H1 (cell line): Measurements from ENCODE around the gene ARSA. TPM values are rescaled to one million over a fixed set of nuclear protein-coding genes. Genes with fewer than 3 reads are reported as not detected.

Experiments used
- CTCF ChIA-PET: fragments of 300-600 bp; sonication (Branson Sonifier 250); formaldehyde crosslinking; loops from one replicate; lab custom pipeline; 2021; ENCODE audit not compliant: partially characterized antibody; lab: Charles Lee
- POLR2A ChIA-PET: fragments of 300-600 bp; sonication (Branson Sonifier 250); formaldehyde crosslinking; loops from one replicate; lab custom pipeline; 2021; ENCODE audit warnings: inconsistent platforms; ENCODE audit not compliant: partially characterized antibody; lab: Charles Lee
- DNase-seq, 2 experiments: peaks; one replicate each; pipeline versions ENCODE4 v3.0.0 to v3.0.0-alpha.2; 2010 to 2022; ENCODE audit warnings: low spot score in 2 of 2, low read depth in 1 of 2, mixed read lengths in 1 of 2
- FAIRE-seq: peaks from 2 replicates; lab custom pipeline; 2011; peaks lifted over from hg19 to GRCh38; lab: Jason Lieb, UNC
- H2AFZ ChIP-seq: 2 replicates; pipeline ENCODE4 v1.8.1; 2012; ENCODE audit warnings: low read length, inconsistent platforms
- H2AK5ac ChIP-seq: 2 replicates; pipeline ENCODE4 v1.6.1; 2013; ENCODE audit warnings: low read depth, low read length
- H2BK120ac ChIP-seq: replicated peaks from 2 replicates; pipeline ENCODE3; 2013; ENCODE audit warnings: low read depth, low read length, inconsistent platforms
- H2BK12ac ChIP-seq: 2 replicates; pipeline ENCODE4 v1.6.1; 2013; ENCODE audit warnings: low read depth, low read length
- H2BK15ac ChIP-seq: 2 replicates; pipeline ENCODE4 v1.6.1; 2013; ENCODE audit warnings: low read length
- H2BK20ac ChIP-seq: 2 replicates; pipeline ENCODE4 v1.6.1; 2013; ENCODE audit warnings: low read length
- H2BK5ac ChIP-seq: 2 replicates; pipeline ENCODE4 v1.6.1; 2013; ENCODE audit warnings: low read depth, low read length
- H3K14ac ChIP-seq: 2 replicates; pipeline ENCODE4 v1.6.1; 2013; ENCODE audit warnings: inconsistent platforms; ENCODE audit not compliant: insufficient read length
- H3K18ac ChIP-seq: 2 replicates; pipeline ENCODE4 v1.6.1; 2013; ENCODE audit warnings: low read length; ENCODE audit errors: extremely low read depth
- H3K23ac ChIP-seq: 2 replicates; pipeline ENCODE4 v1.6.1; 2013; ENCODE audit warnings: inconsistent platforms; ENCODE audit not compliant: insufficient read length
- H3K23me2 ChIP-seq: 2 replicates; pipeline ENCODE4 v1.6.1; 2013; ENCODE audit warnings: low read depth, low read length
- H3K27ac ChIP-seq: 2 replicates; pipeline ENCODE4 v1.6.1; 2011; ENCODE audit warnings: low read depth, low read length, inconsistent platforms
- H3K27me3 ChIP-seq, 4 experiments: replicated peaks in 1 of 4; 1 replicate in 1 of 4; 2 replicates in 3 of 4; pipeline versions ENCODE4 v1.6.1 to v1.8.1; 2011 to 2013; ENCODE audit warnings: low read length in 3 of 4, mild to moderate bottlenecking in 3 of 4, inconsistent platforms in 2 of 4, mixed read lengths in 2 of 4, moderate library complexity in 1 of 4; ENCODE audit not compliant: control insufficient read depth in 3 of 4, insufficient read depth in 3 of 4; ENCODE audit errors: extremely low read depth in 1 of 4
- H3K36me3 ChIP-seq, 4 experiments: 2 replicates each; pipeline versions ENCODE4 v1.6.1 to v1.8.1; 2011 to 2013; ENCODE audit warnings: mild to moderate bottlenecking in 4 of 4, low read length in 3 of 4, moderate library complexity in 2 of 4, control low read depth in 1 of 4, inconsistent platforms in 1 of 4; ENCODE audit not compliant: insufficient read depth in 4 of 4, control insufficient read depth in 2 of 4
- H3K4ac ChIP-seq: replicated peaks from 2 replicates; pipeline ENCODE3; 2013; ENCODE audit warnings: low read length, low read depth, mixed read lengths, inconsistent platforms; ENCODE audit not compliant: insufficient read length
- H3K4me1 ChIP-seq, 4 experiments: replicated peaks in 1 of 4; 1 replicate in 1 of 4; 2 replicates in 3 of 4; pipeline versions ENCODE4 v1.6.1 to v1.8.1; 2011 to 2013; ENCODE audit warnings: low read length in 3 of 4, inconsistent platforms in 2 of 4, mixed read lengths in 1 of 4; ENCODE audit not compliant: insufficient read depth in 4 of 4, control insufficient read depth in 3 of 4
- H3K4me2 ChIP-seq, 2 experiments: 2 replicates each; pipeline versions ENCODE4 v1.6.1 to v1.8.1; 2011 to 2013; ENCODE audit warnings: low read depth in 2 of 2, low read length in 2 of 2, control low read depth in 1 of 2, inconsistent platforms in 1 of 2, mild to moderate bottlenecking in 1 of 2; ENCODE audit not compliant: insufficient read depth in 1 of 2
- H3K4me3 ChIP-seq, 4 experiments: fragments of 200-600, 300-600 bp in 1 of 4; sonication (generic), shearing (Covaris generic), sonication (Bioruptor Twin) in 1 of 4; 2 replicates each; pipeline versions ENCODE4 v1.5.1 to v1.8.1; 2011 to 2016; ENCODE audit warnings: low read length in 4 of 4, low read depth in 3 of 4, control low read depth in 2 of 4, inconsistent platforms in 2 of 4, mild to moderate bottlenecking in 2 of 4, mixed read lengths in 1 of 4, moderate library complexity in 1 of 4; ENCODE audit not compliant: insufficient read depth in 2 of 4; ENCODE audit errors: extremely low read depth in 1 of 4
- H3K56ac ChIP-seq: replicated peaks from 2 replicates; pipeline ENCODE3; 2013; ENCODE audit warnings: low read depth, mild to moderate bottlenecking, mixed read lengths, low read length, inconsistent platforms; ENCODE audit not compliant: insufficient read length
- H3K79me1 ChIP-seq: 2 replicates; pipeline ENCODE4 v1.6.1; 2013; ENCODE audit warnings: low read depth, low read length, control low read depth
- H3K79me2 ChIP-seq, 2 experiments: 2 replicates each; pipeline versions ENCODE4 v1.6.1 to v1.8.1; 2012 to 2013; ENCODE audit warnings: low read length in 2 of 2, mild to moderate bottlenecking in 2 of 2, inconsistent platforms in 1 of 2; ENCODE audit not compliant: insufficient read depth in 2 of 2, control insufficient read depth in 1 of 2
- H3K9ac ChIP-seq, 4 experiments: replicated peaks in 1 of 4; 1 replicate in 1 of 4; 2 replicates in 3 of 4; pipeline versions ENCODE4 v1.6.1 to v1.8.1; 2011 to 2013; ENCODE audit warnings: low read depth in 3 of 4, low read length in 3 of 4, control low read depth in 2 of 4, mild to moderate bottlenecking in 2 of 4, moderate library complexity in 2 of 4, inconsistent platforms in 1 of 4; ENCODE audit errors: extremely low read depth in 1 of 4
- H3K9me3 ChIP-seq, 2 experiments: 2 replicates each; pipeline versions ENCODE4 v1.6.1 to v1.8.1; 2012 to 2013; ENCODE audit warnings: mild to moderate bottlenecking in 2 of 2, moderate library complexity in 2 of 2, control low read depth in 1 of 2, inconsistent platforms in 1 of 2, low read depth in 1 of 2, low read length in 1 of 2, mixed read lengths in 1 of 2; ENCODE audit not compliant: insufficient read depth in 2 of 2
- H4K20me1 ChIP-seq, 2 experiments: replicated peaks in 1 of 2; 2 replicates each; pipeline versions ENCODE3 to v1.8.1; 2011 to 2013; ENCODE audit warnings: inconsistent platforms in 2 of 2, low read length in 2 of 2, mild to moderate bottlenecking in 1 of 2; ENCODE audit not compliant: insufficient read depth in 2 of 2, control insufficient read depth in 1 of 2
- H4K5ac ChIP-seq: 2 replicates; pipeline ENCODE4 v1.6.1; 2013; ENCODE audit warnings: low read length, low read depth, mixed read lengths, inconsistent platforms; ENCODE audit not compliant: insufficient read length
- H4K8ac ChIP-seq: 2 replicates; pipeline ENCODE4 v1.8.0; 2013; ENCODE audit warnings: mild to moderate bottlenecking, moderate library complexity, low read length, inconsistent platforms; ENCODE audit not compliant: insufficient read depth; ENCODE audit errors: extremely low read depth
- H4K91ac ChIP-seq: replicated peaks from 2 replicates; pipeline ENCODE3; 2013; ENCODE audit warnings: low read length, mixed read lengths, inconsistent platforms; ENCODE audit not compliant: insufficient read length
- GTF2F1 ChIP-seq: IDR thresholded peaks from 2 replicates; pipeline ENCODE4 v1.6.1; 2012; ENCODE audit warnings: low read depth, low read length, improper control_type of control experiment, borderline replicate concordance
- KDM4A ChIP-seq: IDR thresholded peaks from one replicate; pipeline ENCODE4 v1.7.1; 2012; ENCODE audit warnings: low read depth, mild to moderate bottlenecking, moderate library complexity, low read length, inconsistent platforms; ENCODE audit not compliant: severe bottlenecking
- SUZ12 ChIP-seq: fragments of 200-600 bp; sonication (generic); IDR thresholded peaks from 2 replicates; pipeline ENCODE4 v1.6.1; 2012; ENCODE audit warnings: mild to moderate bottlenecking, inconsistent platforms, low read length, moderate library complexity, mixed read lengths
- WGBS, 2 experiments: shearing (Covaris generic) in 1 of 2; methylation state at CpG; one replicate each; pipeline versions ENCODE4 v1.1.6 to v1.1.7; 2013 to 2015; ENCODE audit warnings: low lambda C conversion rate in 2 of 2, mixed read lengths in 2 of 2, inconsistent platforms in 1 of 2, low coverage in 1 of 2, missing lambda C conversion rate in 1 of 2; ENCODE audit not compliant: insufficient replicate concordance in 2 of 2, insufficient coverage in 1 of 2, insufficient read length in 1 of 2; ENCODE audit errors: extremely low coverage in 1 of 2, missing lambda C conversion rate in 1 of 2; 5-methylcytosine and 5-hydroxymethylcytosine counted together
- polyA plus RNA-seq, 7 experiments: library from polyadenylated mRNA; depleted of rRNA in 3 of 7; stranded (reverse) in 5 of 7; unstranded in 2 of 7; fragments of >200 nt in 5 of 7; fragments of 200-250 nt in 2 of 7; gene quantifications; 1 replicate in 5 of 7; 2 replicates in 1 of 7; 4 replicates in 1 of 7; pipeline versions ENCODE4 v1.2.1 to v1.2.3, GENCODE V29; 2011 to 2013; ENCODE audit warnings: missing spikeins in 2 of 7, mixed read lengths in 2 of 7
- total RNA-seq: library from RNA; stranded (reverse); fragmentation: NEBNext Ultra II Directional; extraction: Animal tissue kit (Norgen Biotek cat#: 25700); gene quantifications from 2 replicates; pipeline ENCODE4 v1.2.1, GENCODE V29; 2021

The ARSA gene
- total and polyA plus RNA-seq, 2 of the 8 experiments (the other 6 are each of a cell fraction or from before 2014, with no cell fraction given), result 9.8 to 10.1 TPM

GRCh38 chr22:50587407-50587806, 40.5 kb downstream of the ARSA start:
- DNase-seq (no peak), FAIRE-seq (no peak)
- Histone ChIP-seq H3K14ac (no peak overlapping the region), H2BK120ac (no peak overlapping the region), H3K4me1 (peaks cover 2 to 12% (median 5%) of the 10 kb centered on the region in 4 experiments; a peak in 6 of 7 replicates), H2BK15ac (no peak overlapping the region), H3K4ac (no peak overlapping the region), H2AK5ac (no peak overlapping the region), H3K79me2 (no peaks in the 10 kb centered on the region), H2AFZ (no peak overlapping the region), H3K56ac (no peak overlapping the region), H3K9me3 (no peaks in the 10 kb centered on the region), H3K36me3 (no peaks in the 10 kb centered on the region), H4K20me1 (no peaks in the 10 kb centered on the region), H2BK5ac (no peak overlapping the region), H3K79me1 (no peaks in the 10 kb centered on the region), H3K23me2 (peaks cover 6% of the 10 kb centered on the region; the same call in 1 of the 2 replicates), H3K9ac (no peak overlapping the region), H3K27ac (no peak overlapping the region), H2BK20ac (no peak overlapping the region), H2BK12ac (no peak overlapping the region), H3K4me2 (no peak overlapping the region), H4K91ac (no peak overlapping the region), H3K23ac (no peak overlapping the region), H3K18ac (no peak overlapping the region), H4K5ac (no peak overlapping the region), H3K27me3 (0 out of 7 replicates have a peak, but pooled peaks cover 0 to 1% (median 0%) of the 10 kb centered on the region in 4 experiments), H3K4me3 (no peak overlapping the region), H4K8ac (no peak overlapping the region)
- ChIA-PET CTCF (interaction anchor here (1.0 to 4.0 kb wide), 8 partner anchors 10 to 113 kb away, joined by 3 to 19 read pairs (median 5); partner anchors contain the start of gene SYCE3), POLR2A (interaction anchor here (0.8 to 1.5 kb wide), 4 partner anchors 8 to 187 kb away, joined by 3 read pairs; partner anchors contain the start of gene CPT1B)
- WGBS, 2 experiments, result 89% methylated on average over 5 of the region's 5 CpGs; no CpG with 5 or more reads in 1 of the 2 experiments
- TF ChIP-seq SUZ12 (no peak), GTF2F1 (no peak), KDM4A (no peak)
